Measurements from ENCODE around the gene SYNDIG1. TPM values are rescaled to one million over a fixed set of nuclear protein-coding genes. Genes with fewer than 3 reads are reported as not detected.

Gene SYNDIG1
- total and polyA plus RNA-seq, 2 donors, result 1.7 to 2.2 TPM

DNA sequence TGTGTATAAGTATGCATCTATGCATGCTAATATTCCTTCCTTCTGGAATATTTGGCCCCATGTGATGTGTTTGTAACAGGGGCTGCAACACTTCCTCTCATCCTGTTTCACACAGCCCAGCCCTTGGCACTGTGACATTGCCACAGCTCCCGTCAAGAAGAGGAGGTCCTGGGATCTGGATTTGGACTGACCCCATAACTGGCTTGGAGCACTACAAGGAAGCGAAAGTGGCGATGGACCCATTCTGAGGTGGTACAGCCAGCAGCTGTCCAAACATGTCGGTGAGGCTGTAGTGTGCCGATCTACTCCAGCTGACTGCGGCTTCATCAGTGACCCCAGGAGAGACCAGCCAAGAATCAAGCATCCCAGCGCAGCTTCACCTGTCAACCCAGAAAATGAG, 18.2 kb downstream of the SYNDIG1 start:
- Histone ChIP-seq H3K27ac (ENCODE audit: low read depth) (no peak overlapping the region), H3K36me3 (ENCODE audit: insufficient read depth) (no peaks in the 10 kb centered on the region), H3K4me1 (ENCODE audit: insufficient read depth) (no peaks in the 10 kb centered on the region), H3K4me3 (ENCODE audit: low read depth, low read length) (no peak overlapping the region)
- 79% methylated on average over 7 of the region's 7 CpGs for WGBS
- no peak for DNase-seq (ENCODE audit: extremely low spot score)

DNA sequence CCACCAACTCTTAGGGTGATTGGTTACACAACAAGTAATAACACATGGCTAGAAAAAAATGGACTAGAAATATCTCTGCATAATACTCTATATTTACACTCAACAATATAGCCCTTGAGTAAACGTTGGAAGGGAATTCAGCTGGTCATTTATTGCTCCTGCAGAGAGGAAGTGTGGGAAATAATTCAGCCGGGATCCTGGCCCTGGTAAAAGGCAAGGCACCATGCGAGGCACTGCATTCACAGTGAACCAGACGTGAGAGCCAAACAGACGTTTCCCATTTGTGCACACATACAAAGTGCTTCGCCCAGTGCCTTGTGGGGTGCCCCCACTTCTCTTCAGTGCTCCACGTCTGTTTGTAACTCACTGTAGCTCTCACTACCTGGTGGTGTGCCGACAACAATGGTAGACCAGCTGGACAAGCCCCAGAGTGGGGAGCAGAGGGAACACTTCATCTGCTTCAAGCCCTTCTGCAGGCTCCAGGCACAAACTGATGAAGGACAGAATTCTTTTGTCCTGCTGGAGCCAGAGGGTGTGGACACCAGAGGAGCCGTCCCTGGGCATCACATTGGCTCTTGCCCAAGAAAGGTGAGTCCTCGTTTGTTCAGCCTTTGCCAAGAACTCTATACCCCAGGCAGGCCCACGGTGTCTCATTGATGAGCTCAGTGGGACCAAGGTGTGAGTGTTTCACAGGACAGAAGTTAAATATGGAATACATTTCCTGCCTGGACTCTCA, 18.8 kb downstream of the SYNDIG1 start:
- WGBS, result 57% methylated on average over 11 of the region's 11 CpGs
- DNase-seq (ENCODE audit: extremely low spot score), result no peak
- Histone ChIP-seq H3K4me3 (ENCODE audit: low read depth, low read length) (no peak overlapping the region), H3K4me1 (ENCODE audit: insufficient read depth) (no peaks in the 10 kb centered on the region), H3K27ac (ENCODE audit: low read depth) (no peak overlapping the region), H3K36me3 (ENCODE audit: insufficient read depth) (no peaks in the 10 kb centered on the region)

DNA sequence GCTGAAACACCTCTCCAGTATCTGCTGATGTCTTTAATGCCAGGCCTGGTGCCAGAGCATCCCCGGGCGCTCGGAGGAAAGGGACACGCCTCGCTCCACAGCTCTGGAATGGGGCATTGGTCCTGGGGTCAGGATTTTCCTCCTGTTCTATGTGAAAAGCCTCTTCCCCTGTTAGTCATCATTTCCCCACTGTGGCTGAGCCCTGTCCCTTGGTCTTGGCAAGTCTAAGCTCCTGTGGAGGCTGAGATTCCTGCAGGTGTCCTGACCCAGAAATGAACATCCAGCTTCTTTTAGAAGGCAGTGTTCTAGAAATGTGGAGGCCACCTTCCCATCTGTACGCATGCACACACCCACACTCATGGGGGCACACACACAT, 19.4 kb downstream of the SYNDIG1 start:
- H3K36me3 ChIP-seq (ENCODE audit: insufficient read depth), result no peaks in the 10 kb centered on the region
- H3K4me3 ChIP-seq (ENCODE audit: low read depth, low read length), result no peak overlapping the region
- no peaks in the 10 kb centered on the region for H3K4me1 ChIP-seq (ENCODE audit: insufficient read depth)
- DNase-seq (ENCODE audit: extremely low spot score), result no peak
- 89% methylated on average over 6 of the region's 6 CpGs for WGBS
- H3K27ac ChIP-seq (ENCODE audit: low read depth), result no peak overlapping the region

DNA sequence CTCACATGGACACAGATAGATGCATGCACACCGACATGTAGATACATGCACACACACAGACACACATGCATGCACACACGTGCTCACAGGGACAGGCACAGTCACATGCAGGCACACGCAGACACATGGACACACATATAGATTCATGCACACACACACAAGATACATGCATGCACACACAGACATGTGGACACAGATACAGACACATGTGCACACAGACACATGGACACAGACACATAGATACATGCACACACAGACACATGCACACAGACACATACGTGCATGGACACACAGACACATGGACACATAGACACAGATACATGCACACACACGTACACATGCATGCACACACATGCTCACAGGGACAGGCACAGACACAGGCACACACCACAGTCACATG, 19.8 kb downstream of the SYNDIG1 start:
- Histone ChIP-seq H3K36me3 (ENCODE audit: insufficient read depth) (no peaks in the 10 kb centered on the region), H3K4me1 (ENCODE audit: insufficient read depth) (no peaks in the 10 kb centered on the region)
- 93% methylated on average over 5 of the region's 5 CpGs for WGBS

GRCh38 chr20:24489631-24490260, 20.3 kb downstream of the SYNDIG1 start:
- no peak overlapping the region for H3K27ac ChIP-seq (ENCODE audit: low read depth)
- H3K36me3 ChIP-seq (ENCODE audit: insufficient read depth), result no peaks in the 10 kb centered on the region
- 80% methylated on average over 9 of the region's 9 CpGs for WGBS
- H3K4me1 ChIP-seq (ENCODE audit: insufficient read depth), result no peaks in the 10 kb centered on the region
- DNase-seq (ENCODE audit: extremely low spot score), result no peak
- H3K4me3 ChIP-seq (ENCODE audit: low read depth, low read length), result no peak overlapping the region

More for the DNA sequence above, 19.8 kb downstream of the SYNDIG1 start:
- Histone ChIP-seq H3K4me3 (ENCODE audit: low read depth, low read length) (no peak overlapping the region), H3K27ac (ENCODE audit: low read depth) (no peak overlapping the region)
- DNase-seq (ENCODE audit: extremely low spot score), result no peak

DNA sequence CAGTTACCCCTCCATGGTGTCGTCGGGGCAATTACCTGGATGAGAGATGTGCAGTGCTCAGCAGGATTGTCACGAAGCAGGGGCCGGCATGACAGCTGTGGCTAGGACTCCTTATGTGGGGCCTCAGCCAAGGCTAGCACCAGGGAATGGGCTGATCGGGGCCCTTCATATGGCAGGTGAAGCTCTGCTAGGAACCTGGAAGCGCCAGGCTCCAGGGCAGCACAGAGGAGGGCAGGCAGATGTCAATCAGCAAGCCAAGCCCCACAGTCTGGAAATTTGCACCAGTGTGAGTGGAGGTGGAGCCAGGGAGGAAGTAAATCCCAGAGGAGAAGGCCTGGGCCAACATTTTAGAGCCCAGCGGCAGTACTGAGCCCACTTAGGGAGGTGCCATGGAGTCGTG, 21.2 kb downstream of the SYNDIG1 start:
- 91% methylated on average over 8 of the region's 8 CpGs for WGBS
- no peak overlapping the region for H3K27ac ChIP-seq (ENCODE audit: low read depth)
- DNase-seq (ENCODE audit: extremely low spot score), result no peak

GRCh38 chr20:24491041-24491756, 21.8 kb downstream of the SYNDIG1 start:
- WGBS, result 83% methylated on average over 14 of the region's 14 CpGs
- Histone ChIP-seq H3K36me3 (ENCODE audit: insufficient read depth) (no peaks in the 10 kb centered on the region), H3K4me1 (ENCODE audit: insufficient read depth) (no peaks in the 10 kb centered on the region), H3K27ac (ENCODE audit: low read depth) (no peak overlapping the region), H3K4me3 (ENCODE audit: low read depth, low read length) (no peak overlapping the region)
- DNase-seq (ENCODE audit: extremely low spot score), result no peak

More for the DNA sequence above, 21.2 kb downstream of the SYNDIG1 start:
- no peak overlapping the region for H3K4me3 ChIP-seq (ENCODE audit: low read depth, low read length)
- H3K36me3 ChIP-seq (ENCODE audit: insufficient read depth), result no peaks in the 10 kb centered on the region
- no peaks in the 10 kb centered on the region for H3K4me1 ChIP-seq (ENCODE audit: insufficient read depth)

DNA sequence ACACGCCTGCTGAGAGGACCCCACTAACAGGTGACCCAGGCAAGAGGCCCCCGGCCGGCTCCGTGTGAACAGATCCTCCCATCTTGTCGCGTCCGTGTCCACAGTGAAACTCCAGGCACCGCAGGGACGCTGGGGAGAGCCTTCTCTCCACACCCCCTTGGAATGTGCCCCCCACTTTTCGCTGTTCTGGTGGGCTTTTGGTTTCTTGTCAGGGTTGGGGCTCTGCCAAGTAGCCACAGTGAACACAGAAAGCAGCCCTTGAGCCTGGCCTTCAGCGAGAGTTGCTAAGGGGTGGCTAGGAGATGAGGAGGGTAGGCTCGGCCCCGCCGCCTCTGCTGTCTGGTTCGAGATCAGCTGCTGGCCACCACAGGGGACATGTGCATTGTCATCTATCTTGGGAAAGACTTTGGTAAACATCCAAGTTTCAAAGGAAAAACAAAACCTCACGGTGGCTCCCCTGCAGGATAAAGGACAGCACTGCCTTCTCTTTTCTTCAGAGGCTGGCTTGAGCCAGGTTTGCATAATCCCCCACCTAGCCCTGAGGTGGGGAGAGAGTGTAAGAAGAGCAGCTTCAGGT, 22.7 kb downstream of the SYNDIG1 start:
- WGBS, result 55% methylated on average over 16 of the region's 16 CpGs
- no peaks in the 10 kb centered on the region for H3K36me3 ChIP-seq (ENCODE audit: insufficient read depth)
- H3K4me3 ChIP-seq (ENCODE audit: low read depth, low read length), result no peak overlapping the region
- H3K27ac ChIP-seq (ENCODE audit: low read depth), result no peak overlapping the region
- DNase-seq (ENCODE audit: extremely low spot score), result no peak
- no peaks in the 10 kb centered on the region for H3K4me1 ChIP-seq (ENCODE audit: insufficient read depth)

DNA sequence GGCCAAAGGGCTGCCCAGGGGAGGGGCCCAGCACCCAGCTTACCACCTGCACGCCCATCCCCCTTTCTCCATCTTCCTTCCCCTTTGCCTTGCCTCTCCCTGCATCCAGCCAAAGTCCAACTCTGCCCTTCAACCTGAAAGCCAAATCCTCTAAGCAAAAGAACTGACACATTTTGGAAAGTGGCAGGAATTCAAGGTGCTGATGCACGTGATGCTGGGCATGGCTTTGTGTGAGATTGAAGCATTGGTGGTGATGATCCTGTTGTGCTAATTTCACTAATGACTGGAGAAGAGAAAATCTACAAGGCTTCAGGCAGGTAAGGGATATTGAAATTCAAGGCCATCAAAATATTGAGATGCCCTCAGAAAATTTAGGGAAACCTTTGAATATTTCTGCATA, 23.3 kb downstream of the SYNDIG1 start:
- no peaks in the 10 kb centered on the region for H3K36me3 ChIP-seq (ENCODE audit: insufficient read depth)
- 75% methylated on average over 2 of the region's 2 CpGs for WGBS
- no peak overlapping the region for H3K27ac ChIP-seq (ENCODE audit: low read depth)
- H3K4me1 ChIP-seq (ENCODE audit: insufficient read depth), result no peaks in the 10 kb centered on the region
- no peak overlapping the region for H3K4me3 ChIP-seq (ENCODE audit: low read depth, low read length)
- DNase-seq (ENCODE audit: extremely low spot score), result no peak

DNA sequence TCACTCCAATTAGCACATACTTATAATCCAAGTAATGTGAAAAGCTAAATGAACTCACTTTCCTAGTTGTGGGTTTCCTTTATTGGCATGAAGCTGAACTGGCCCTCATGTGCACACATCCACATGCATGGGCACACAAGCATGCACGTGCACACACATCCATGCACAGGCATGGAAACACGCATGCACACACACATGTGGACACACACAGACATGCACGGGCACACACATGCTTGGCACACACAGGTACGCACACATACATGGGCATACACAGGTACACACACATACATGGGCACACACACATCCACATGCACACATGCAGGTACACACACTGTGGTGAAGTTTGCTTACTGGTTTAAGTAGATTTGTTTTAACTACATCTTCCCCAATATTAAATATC, 23.8 kb downstream of the SYNDIG1 start:
- no peaks in the 10 kb centered on the region for H3K4me1 ChIP-seq (ENCODE audit: insufficient read depth)
- no peak overlapping the region for H3K27ac ChIP-seq (ENCODE audit: low read depth)
- 92% methylated on average over 4 of the region's 4 CpGs for WGBS
- no peaks in the 10 kb centered on the region for H3K36me3 ChIP-seq (ENCODE audit: insufficient read depth)
- no peak for DNase-seq (ENCODE audit: extremely low spot score)
- no peak overlapping the region for H3K4me3 ChIP-seq (ENCODE audit: low read depth, low read length)

DNA sequence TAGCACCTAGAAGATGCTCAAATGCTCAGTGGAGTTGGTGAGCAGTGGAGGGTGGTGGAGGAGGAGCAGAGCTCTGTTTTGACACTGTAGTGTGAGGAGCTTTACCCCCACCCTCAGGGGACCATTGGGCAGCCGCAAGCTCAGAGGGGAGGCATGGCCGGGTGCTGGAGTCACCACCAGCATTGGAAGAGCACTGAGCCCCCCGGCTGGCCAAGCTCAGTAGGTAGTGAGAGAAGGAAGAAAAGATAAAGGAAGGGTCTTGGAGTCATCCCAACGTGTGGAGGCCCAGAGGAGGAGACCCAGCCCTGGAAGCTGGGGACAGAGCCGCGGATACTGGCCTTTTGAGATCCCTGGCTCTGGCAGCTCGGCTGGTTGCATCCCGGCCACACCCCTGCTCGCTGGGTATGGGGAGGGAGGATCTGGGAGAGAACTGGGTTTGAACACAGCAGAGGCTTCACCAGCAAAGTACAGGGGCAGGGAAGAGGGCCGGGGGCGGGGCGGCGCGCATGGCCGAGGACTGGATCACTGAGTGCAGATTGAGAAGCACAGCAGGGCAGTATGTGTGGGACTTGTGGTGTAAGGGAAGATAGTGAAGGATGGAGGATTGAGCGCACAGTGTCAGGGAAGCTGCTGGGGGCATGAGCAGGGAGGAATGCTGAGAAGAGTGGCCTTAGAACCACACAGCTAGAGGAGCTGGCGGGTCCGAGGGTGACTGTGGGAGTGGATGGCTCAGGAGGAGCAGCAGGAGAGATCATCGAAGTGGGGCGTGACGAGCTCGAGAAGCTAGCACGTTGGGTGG, 24.4 kb downstream of the SYNDIG1 start:
- Histone ChIP-seq H3K27ac (ENCODE audit: low read depth) (no peak overlapping the region), H3K4me1 (ENCODE audit: insufficient read depth) (no peaks in the 10 kb centered on the region), H3K36me3 (ENCODE audit: insufficient read depth) (no peaks in the 10 kb centered on the region), H3K4me3 (ENCODE audit: low read depth, low read length) (no peak overlapping the region)
- DNase-seq (ENCODE audit: extremely low spot score), result no peak
- WGBS, result 76% methylated on average over 23 of the region's 23 CpGs

DNA sequence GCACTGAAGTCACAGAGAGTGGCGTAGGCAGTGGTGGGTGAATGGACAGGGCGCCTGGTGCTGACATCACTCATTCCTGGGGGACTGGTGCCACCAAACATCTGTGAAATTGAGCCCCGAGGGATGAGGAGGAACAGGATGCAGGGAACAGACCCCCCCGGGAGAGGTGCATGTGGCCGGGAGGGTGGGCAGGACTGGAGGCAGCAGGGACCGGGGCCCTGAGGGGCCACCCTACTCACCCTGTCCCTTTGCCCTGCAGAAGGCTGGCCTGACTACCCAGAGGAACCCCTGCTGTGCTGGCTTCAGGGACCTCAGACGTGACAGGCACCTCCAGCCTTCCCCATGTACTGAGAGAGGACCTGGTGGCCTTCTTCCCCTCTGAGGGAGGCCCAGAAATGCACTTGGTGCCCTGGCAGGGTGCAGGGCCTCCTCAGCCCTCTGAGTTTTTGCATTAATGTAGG, 25.1 kb downstream of the SYNDIG1 start:
- WGBS, result 81% methylated on average over 7 of the region's 7 CpGs
- Histone ChIP-seq H3K4me1 (ENCODE audit: insufficient read depth) (no peaks in the 10 kb centered on the region), H3K27ac (ENCODE audit: low read depth) (no peak overlapping the region), H3K4me3 (ENCODE audit: low read depth, low read length) (no peak overlapping the region), H3K36me3 (ENCODE audit: insufficient read depth) (no peaks in the 10 kb centered on the region)
- no peak for DNase-seq (ENCODE audit: extremely low spot score)

DNA sequence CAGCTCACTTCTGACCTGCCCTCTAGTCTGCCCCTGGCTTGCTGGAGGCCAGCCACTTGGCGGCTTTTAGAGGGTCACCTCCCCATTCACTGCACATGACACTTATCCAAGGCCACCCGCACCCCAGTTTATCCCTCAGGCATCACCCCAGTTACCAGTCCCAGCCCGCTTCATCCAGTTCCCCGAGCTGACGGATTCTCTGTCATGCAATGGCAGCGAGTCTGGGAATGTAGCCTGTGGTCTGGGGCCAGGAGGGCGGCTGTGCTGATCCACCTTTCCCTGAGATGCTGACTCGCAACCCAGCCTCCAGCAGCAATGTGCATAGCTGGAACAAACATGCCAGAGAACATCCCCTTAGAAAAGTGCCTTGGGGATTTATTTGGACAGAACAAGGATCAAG, 25.8 kb downstream of the SYNDIG1 start:
- no peak for DNase-seq (ENCODE audit: extremely low spot score)
- H3K27ac ChIP-seq (ENCODE audit: low read depth), result no peak overlapping the region
- H3K4me1 ChIP-seq (ENCODE audit: insufficient read depth), result no peaks in the 10 kb centered on the region
- WGBS, result 93% methylated on average over 8 of the region's 8 CpGs
- no peak overlapping the region for H3K4me3 ChIP-seq (ENCODE audit: low read depth, low read length)
- H3K36me3 ChIP-seq (ENCODE audit: insufficient read depth), result no peaks in the 10 kb centered on the region

Measured in urinary bladder (tissue), 4 donors.